ENCODE data around the gene BBS2.

DNA sequence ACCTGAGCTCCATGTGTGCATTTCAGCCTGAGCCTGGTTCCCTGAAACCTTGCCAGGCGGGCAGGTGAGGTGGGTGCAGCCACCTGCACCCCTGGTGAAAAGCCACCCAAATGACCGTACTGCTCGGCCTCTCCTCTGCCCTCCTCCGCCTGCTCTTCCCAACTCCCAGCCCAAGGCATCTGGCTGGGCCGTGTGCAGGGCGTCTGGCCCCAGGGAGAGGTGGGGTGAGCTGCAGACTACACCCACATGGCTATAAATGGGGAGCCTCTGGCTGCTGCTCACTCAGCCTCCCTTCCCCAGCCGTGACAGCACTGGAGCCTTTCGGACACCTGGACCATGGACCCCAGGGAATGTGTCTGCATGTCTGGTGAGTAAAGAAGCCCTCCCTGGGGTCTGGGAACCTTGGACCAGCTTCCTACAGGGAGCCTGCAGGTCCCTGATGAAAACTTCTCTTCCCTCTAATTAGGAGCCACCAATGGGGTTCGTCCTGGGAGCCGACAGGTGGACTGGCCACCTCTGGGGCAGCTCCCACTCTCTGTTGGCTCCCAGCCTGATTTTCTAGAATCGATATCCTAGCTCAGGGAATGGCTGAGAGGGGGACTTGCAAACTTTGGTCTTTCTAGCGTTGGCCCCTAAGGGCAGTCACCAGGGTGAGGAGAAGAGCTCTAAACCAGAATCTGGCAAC, 45.1 kb upstream of the BBS2 start, which contains the start of gene MT4:
- TF ChIP-seq CTCF (IDR thresholded peaks at IDR 0.05; ENCODE audit: insufficient read depth, low read depth, low read length): no peak
- TF ChIP-seq EZH2 (IDR thresholded peaks at IDR 0.05; ENCODE audit: insufficient read depth, low read length): no peak

Data from astrocyte (in vitro differentiated cells and primary cell).